ENCODE measurements around the gene FOXI2.

Gene FOXI2

GRCh38 chr10:127744956-127745355 is 8.0 kb downstream of the FOXI2 start:
- Histone ChIP-seq H3K27me3 (replicated peaks; ENCODE audit: control insufficient read depth, insufficient read depth, low read length) (no peaks in the 10 kb centered on the region), H3K36me3 (ENCODE audit: control insufficient read depth, insufficient read depth, low read length) (no peaks in the 10 kb centered on the region), H3K4me3 (replicated peaks; ENCODE audit: low read depth, low read length) (no peak overlapping the region)
- no peak for DNase-seq (ENCODE audit: extremely low read depth, insufficient read length)
- TF ChIP-seq CTCF (IDR thresholded peaks at IDR 0.05; ENCODE audit: insufficient read depth, low read length, poor library complexity, severe bottlenecking), result no peak

- no peak for TF ChIP-seq CTCF (IDR thresholded peaks at IDR 0.05; ENCODE audit: insufficient read depth, low read length, poor library complexity, severe bottlenecking)
- no peak for DNase-seq (ENCODE audit: extremely low read depth, insufficient read length)
- Histone ChIP-seq H3K4me3 (replicated peaks; ENCODE audit: low read depth, low read length) (no peak overlapping the region), H3K36me3 (ENCODE audit: control insufficient read depth, insufficient read depth, low read length) (no peaks in the 10 kb centered on the region), H3K27me3 (replicated peaks; ENCODE audit: control insufficient read depth, insufficient read depth, low read length) (no peaks in the 10 kb centered on the region)
Observed at GRCh38 chr10:127745861-127746260, 8.9 kb downstream of the FOXI2 start.

- DNase-seq (ENCODE audit: extremely low read depth, insufficient read length), result no peak
- Histone ChIP-seq H3K36me3 (ENCODE audit: control insufficient read depth, insufficient read depth, low read length) (no peaks in the 10 kb centered on the region), H3K27me3 (replicated peaks; ENCODE audit: control insufficient read depth, insufficient read depth, low read length) (no peaks in the 10 kb centered on the region), H3K4me3 (replicated peaks; ENCODE audit: low read depth, low read length) (no peak overlapping the region)
- no peak for TF ChIP-seq CTCF (IDR thresholded peaks at IDR 0.05; ENCODE audit: insufficient read depth, low read length, poor library complexity, severe bottlenecking)
Observed at GRCh38 chr10:127755753-127756152, 18.8 kb downstream of the FOXI2 start.

- no peak for DNase-seq (ENCODE audit: extremely low read depth, insufficient read length)
- Histone ChIP-seq H3K4me3 (replicated peaks; ENCODE audit: low read depth, low read length) (no peak overlapping the region), H3K27me3 (replicated peaks; ENCODE audit: control insufficient read depth, insufficient read depth, low read length) (no peaks in the 10 kb centered on the region), H3K36me3 (ENCODE audit: control insufficient read depth, insufficient read depth, low read length) (no peaks in the 10 kb centered on the region)
- TF ChIP-seq CTCF (IDR thresholded peaks at IDR 0.05; ENCODE audit: insufficient read depth, low read length, poor library complexity, severe bottlenecking), result no peak
Observed at GRCh38 chr10:127756264-127756663, 19.3 kb downstream of the FOXI2 start.

- TF ChIP-seq CTCF (IDR thresholded peaks at IDR 0.05; ENCODE audit: insufficient read depth, low read length, poor library complexity, severe bottlenecking), result peak; percentile 7
- no peak overlapping the region for H3K4me3 ChIP-seq (replicated peaks; ENCODE audit: low read depth, low read length)
- H3K36me3 ChIP-seq (ENCODE audit: control insufficient read depth, insufficient read depth, low read length), result no peaks in the 10 kb centered on the region
- no peaks in the 10 kb centered on the region for H3K27me3 ChIP-seq (replicated peaks; ENCODE audit: control insufficient read depth, insufficient read depth, low read length)
- no peak for DNase-seq (ENCODE audit: extremely low read depth, insufficient read length)
Observed at GRCh38 chr10:127757033-127757432, 20.0 kb downstream of the FOXI2 start.

GRCh38 chr10:127759276-127759675 is 22.3 kb downstream of the FOXI2 start:
- Histone ChIP-seq H3K27me3 (replicated peaks; ENCODE audit: control insufficient read depth, insufficient read depth, low read length) (no peaks in the 10 kb centered on the region), H3K4me3 (replicated peaks; ENCODE audit: low read depth, low read length) (no peak overlapping the region), H3K36me3 (ENCODE audit: control insufficient read depth, insufficient read depth, low read length) (no peaks in the 10 kb centered on the region)
- no peak for DNase-seq (ENCODE audit: extremely low read depth, insufficient read length)
- TF ChIP-seq CTCF (IDR thresholded peaks at IDR 0.05; ENCODE audit: insufficient read depth, low read length, poor library complexity, severe bottlenecking), result no peak
